ENCODE measurements around the gene DIP2B.

DNA sequence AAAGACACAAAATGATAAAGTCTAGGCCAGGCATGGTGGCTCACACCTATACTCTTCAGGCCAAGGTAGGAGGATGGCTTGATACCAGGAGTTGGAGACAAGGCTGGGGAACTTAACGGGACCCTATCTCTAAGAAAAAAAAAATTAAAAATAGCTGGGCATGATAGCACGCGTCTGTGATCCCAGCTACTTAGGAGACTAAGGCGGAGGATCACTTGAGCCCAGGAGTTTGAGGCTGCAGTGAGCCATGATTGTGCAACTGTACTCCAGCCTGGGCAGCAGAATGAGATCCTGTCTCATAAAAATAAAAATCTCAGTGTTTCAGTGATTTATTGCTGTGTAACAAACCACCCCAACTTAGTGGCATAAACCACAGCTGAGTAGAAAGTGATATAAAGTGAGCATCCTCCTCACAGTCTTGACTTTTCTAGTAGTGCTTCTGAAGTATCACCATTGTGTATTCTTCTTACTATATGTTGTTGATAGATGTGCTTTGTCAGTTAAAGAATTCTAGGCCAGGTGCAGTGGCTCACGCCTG, 248.5 kb downstream of the DIP2B start:
- TF ChIP-seq, protein P1, sequence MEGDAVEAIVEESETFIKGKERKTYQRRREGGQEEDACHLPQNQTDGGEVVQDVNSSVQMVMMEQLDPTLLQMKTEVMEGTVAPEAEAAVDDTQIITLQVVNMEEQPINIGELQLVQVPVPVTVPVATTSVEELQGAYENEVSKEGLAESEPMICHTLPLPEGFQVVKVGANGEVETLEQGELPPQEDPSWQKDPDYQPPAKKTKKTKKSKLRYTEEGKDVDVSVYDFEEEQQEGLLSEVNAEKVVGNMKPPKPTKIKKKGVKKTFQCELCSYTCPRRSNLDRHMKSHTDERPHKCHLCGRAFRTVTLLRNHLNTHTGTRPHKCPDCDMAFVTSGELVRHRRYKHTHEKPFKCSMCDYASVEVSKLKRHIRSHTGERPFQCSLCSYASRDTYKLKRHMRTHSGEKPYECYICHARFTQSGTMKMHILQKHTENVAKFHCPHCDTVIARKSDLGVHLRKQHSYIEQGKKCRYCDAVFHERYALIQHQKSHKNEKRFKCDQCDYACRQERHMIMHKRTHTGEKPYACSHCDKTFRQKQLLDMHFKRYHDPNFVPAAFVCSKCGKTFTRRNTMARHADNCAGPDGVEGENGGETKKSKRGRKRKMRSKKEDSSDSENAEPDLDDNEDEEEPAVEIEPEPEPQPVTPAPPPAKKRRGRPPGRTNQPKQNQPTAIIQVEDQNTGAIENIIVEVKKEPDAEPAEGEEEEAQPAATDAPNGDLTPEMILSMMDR (conservative IDR thresholded peaks at IDR 0.05; ENCODE audit: low read length) = no peak
- TF ChIP-seq EZH2phosphoT487 (IDR thresholded peaks at IDR 0.05; ENCODE audit: borderline replicate concordance, low read depth, low read length) = no peak
